NT2/D1 (cell line): ENCODE measurements around the gene ADIPOQ.
"Not testable (repeated sequence)": the region's sequence is repeated elsewhere in the genome, so short reads cannot be mapped to it uniquely, and the experiment has no call there.

Experiments
- DNase-seq: peaks from one replicate; pipeline ENCODE4 v3.0.0-alpha.2; 2011; ENCODE audit warnings: low read depth, low spot score
- H3K27me3 ChIP-seq: 2 replicates; pipeline ENCODE4 v1.6.0; 2011; ENCODE audit warnings: mild to moderate bottlenecking; ENCODE audit not compliant: insufficient read length, insufficient read depth
- H3K36me3 ChIP-seq: 2 replicates; pipeline ENCODE4 v1.6.1; 2011; ENCODE audit warnings: mild to moderate bottlenecking, low read length, mixed read lengths; ENCODE audit not compliant: insufficient read depth, insufficient read length
- H3K4me1 ChIP-seq: 2 replicates; pipeline ENCODE4 v1.5.1; 2011; ENCODE audit not compliant: insufficient read depth, insufficient read length
- H3K4me3 ChIP-seq: 2 replicates; pipeline ENCODE4 v1.5.1; 2011; ENCODE audit warnings: low read depth; ENCODE audit not compliant: insufficient read length
- H3K9ac ChIP-seq: 2 replicates; pipeline ENCODE4 v1.6.0; 2011; ENCODE audit warnings: low read depth; ENCODE audit not compliant: insufficient read length
- H3K9me3 ChIP-seq: 2 replicates; pipeline ENCODE4 v1.5.1; 2011; ENCODE audit warnings: mild to moderate bottlenecking, low read length; ENCODE audit not compliant: insufficient read depth
- SUZ12 ChIP-seq: IDR thresholded peaks from 2 replicates; pipeline ENCODE4 v1.6.1; 2011; ENCODE audit not compliant: insufficient read length, insufficient read depth; ENCODE audit errors: extremely low read depth
- YY1 ChIP-seq: IDR thresholded peaks from 2 replicates; pipeline ENCODE4 v1.6.1; 2011; ENCODE audit not compliant: insufficient read length, insufficient read depth
- ZNF274 ChIP-seq: IDR thresholded peaks from 2 replicates; pipeline ENCODE4 v1.6.1; 2011; ENCODE audit warnings: mild to moderate bottlenecking, low read depth, low read length

The ADIPOQ gene

DNA sequence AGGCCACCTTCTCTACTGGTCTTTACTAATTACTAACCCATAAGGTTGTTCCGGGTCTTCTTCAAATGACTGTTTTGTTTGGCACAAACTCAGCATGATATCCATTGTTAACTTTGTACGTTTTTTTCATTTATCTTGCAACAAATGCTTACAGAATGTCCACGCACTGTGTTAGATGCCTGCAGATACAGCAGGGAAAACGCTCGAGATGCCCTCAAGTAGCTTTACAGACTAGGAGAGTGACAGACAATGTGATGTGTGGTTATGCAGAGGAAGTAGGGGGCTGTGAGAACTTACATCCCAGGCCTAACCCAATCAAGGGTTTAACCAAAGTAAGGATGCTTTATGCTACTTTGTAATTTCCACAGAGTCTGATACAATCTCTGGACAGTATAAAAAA is 35.3 kb upstream of the ADIPOQ start:
- TF ChIP-seq ZNF274 (no peak), SUZ12 (no peak), YY1 (no peak)
- Histone ChIP-seq H3K36me3 (peaks cover 31% of the 10 kb centered on the region), H3K9me3 (peaks cover 5% of the 10 kb centered on the region; the same call in 1 of the 2 replicates), H3K4me3 (peak overlapping the region; percentile 95), H3K9ac (peak overlapping the region; percentile 99), H3K4me1 (peaks cover 2% of the 10 kb centered on the region), H3K27me3 (no peaks in the 10 kb centered on the region)
- no peak for DNase-seq

DNA sequence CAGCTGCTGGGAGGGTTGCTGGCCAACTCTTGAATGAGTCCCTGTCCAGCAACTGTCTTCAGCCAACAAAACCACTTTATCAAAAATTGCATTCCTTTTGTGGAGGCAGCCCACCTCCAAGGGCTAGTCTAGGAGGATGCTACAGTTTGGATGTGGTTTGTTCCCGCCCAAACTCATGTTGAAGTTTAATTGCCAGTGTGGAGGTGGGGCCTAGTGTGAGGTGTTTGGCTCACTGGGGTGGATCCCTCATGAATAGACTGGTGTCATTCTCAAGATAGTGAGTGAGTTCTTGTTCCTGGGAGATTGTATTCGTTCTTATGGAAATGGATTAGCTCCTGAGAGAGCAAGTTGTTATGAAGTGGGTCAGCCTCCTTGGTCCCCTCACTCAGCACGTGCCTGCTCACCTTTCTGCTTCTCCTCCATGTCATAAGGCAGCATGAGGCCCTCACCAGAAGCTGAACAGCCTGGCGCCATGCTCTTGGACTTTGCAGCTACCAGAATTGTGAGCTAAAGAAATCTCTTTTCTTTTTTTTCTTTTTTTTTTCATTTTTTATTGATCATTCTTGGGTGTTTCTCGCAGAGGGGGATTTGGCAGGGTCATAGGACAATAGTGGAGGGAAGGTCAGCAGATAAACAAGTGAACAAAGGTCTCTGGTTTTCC is 32.0 kb upstream of the ADIPOQ start:
- Histone ChIP-seq H3K36me3 (no peaks in the 10 kb centered on the region), H3K9ac (no peak overlapping the region), H3K27me3 (no peaks in the 10 kb centered on the region), H3K4me1 (peaks cover under 1% of the 10 kb centered on the region), H3K9me3 (peaks cover 10% of the 10 kb centered on the region; the same call in 1 of the 2 replicates), H3K4me3 (no peak overlapping the region)
- TF ChIP-seq SUZ12 (no peak), ZNF274 (no peak), YY1 (no peak)
- no peak for DNase-seq

DNA sequence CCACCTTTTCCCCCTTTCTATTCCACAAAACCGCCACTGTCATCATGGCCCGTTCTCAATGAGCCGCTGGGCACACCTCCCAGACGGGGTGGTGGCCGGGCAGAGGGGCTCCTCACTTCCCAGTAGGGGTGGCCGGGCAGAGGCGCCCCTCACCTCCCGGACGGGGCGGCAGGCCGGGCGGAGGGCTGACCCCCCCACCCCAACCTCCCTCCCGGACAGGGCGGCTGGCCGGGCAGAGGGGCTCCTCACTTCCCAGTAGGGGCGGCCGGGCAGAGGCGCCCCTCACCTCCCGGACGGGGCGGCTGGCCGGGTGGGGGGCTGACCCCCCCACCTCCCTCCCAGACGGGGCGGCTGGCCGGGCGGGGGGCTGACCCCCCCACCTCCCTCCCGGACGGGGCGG is 31.2 kb upstream of the ADIPOQ start:
- not testable (repeated sequence) for DNase-seq, H3K9ac ChIP-seq, H3K27me3 ChIP-seq, H3K9me3 ChIP-seq, H3K4me1 ChIP-seq, H3K4me3 ChIP-seq, H3K36me3 ChIP-seq

DNA sequence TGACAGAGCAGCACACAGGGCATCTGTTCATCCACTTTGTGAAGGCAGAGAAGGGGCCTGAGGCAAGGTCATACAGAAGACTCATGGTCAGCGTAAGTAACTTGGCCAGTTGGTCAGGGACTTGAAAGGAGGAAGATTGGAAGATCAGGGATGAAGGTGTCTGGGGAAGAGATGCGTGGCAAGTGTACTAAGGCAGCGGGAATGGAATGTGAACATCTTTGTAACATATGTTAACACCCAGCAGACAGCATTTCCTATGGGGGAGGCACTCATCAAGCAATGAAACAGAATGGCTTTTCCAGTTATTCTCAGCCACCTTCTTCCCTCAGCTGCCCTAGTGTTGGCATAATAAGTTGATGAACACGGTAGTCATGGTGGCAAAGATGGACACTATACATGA is 28.4 kb upstream of the ADIPOQ start:
- Histone ChIP-seq H3K36me3 (no peaks in the 10 kb centered on the region), H3K27me3 (no peaks in the 10 kb centered on the region), H3K9ac (no peak overlapping the region), H3K4me1 (peaks cover 5% of the 10 kb centered on the region), H3K9me3 (peaks cover 10% of the 10 kb centered on the region; the same call in 1 of the 2 replicates), H3K4me3 (no peak overlapping the region)
- no peak for TF ChIP-seq ZNF274
- no peak for TF ChIP-seq YY1
- TF ChIP-seq SUZ12, result no peak
- DNase-seq, result no peak

DNA sequence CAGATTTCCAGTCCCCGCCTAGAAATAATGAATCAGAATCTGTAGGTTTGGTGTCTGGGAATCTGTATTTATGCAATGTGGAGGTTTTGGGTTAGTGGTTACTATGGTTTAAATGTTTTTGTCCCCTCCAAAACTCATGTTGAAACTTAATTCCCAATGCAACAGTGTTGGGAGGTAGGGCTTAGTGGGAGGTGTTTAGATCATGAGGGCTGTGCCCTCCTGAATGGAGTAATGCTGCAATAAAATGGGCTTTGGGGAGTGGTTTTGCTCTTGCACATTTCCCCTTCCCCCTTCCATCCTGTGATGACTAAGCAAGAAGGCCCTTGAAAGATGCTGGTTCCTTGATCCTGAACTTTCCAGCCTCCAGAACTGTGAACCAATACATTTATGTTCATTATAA is 27.1 kb upstream of the ADIPOQ start:
- DNase-seq, result no peak
- H3K4me3 ChIP-seq, result no peak overlapping the region
- H3K9me3 ChIP-seq, result peaks cover 10% of the 10 kb centered on the region; the same call in 1 of the 2 replicates
- H3K4me1 ChIP-seq, result peaks cover 5% of the 10 kb centered on the region
- no peaks in the 10 kb centered on the region for H3K27me3 ChIP-seq
- H3K9ac ChIP-seq, result no peak overlapping the region
- TF ChIP-seq YY1, result no peak
- no peak for TF ChIP-seq ZNF274
- no peaks in the 10 kb centered on the region for H3K36me3 ChIP-seq

DNA sequence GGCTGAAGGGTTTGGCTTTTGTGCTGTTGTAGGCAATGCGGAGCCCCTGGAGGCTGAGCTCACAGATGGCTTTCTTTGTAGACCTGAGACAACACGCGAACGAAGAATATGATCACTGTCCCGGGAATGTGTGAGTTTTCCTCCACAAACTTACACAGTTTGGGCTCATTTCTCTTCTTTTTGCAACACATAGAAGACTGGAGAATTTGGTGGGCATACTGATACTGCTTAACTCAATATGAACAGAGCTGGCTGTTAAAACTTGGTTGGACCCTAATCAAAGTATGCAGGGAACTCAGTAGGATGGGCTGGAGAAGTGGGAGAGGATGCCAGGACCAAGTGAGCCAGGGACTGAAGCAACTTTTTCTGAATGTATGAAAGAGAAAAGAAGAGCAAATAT is 24.0 kb upstream of the ADIPOQ start:
- TF ChIP-seq YY1, result no peak
- DNase-seq, result no peak
- Histone ChIP-seq H3K9ac (peak overlapping the region; percentile 6), H3K27me3 (no peaks in the 10 kb centered on the region), H3K9me3 (no peaks in the 10 kb centered on the region), H3K4me3 (no peak overlapping the region), H3K36me3 (peaks cover 3% of the 10 kb centered on the region), H3K4me1 (peaks cover 5% of the 10 kb centered on the region)

DNA sequence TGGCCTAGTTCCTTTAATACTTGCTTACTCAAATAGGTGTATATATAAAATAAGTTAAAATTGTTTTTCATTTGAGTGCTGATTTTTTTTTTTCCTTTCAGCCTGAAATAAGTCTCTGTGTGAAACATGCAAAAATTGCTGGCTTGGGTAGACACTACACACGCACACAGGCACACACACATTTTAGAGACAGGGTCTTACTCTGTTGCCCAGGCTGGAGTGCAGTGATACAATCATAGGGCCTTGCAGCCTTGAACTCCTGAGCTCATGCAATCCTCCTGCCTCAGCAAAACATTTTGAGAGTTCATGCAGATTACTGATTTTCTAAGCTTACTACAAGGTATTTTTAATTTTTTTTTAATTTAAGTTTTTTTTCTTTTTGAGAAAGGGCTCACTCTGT is 23.6 kb upstream of the ADIPOQ start:
- Histone ChIP-seq H3K4me3 (no peak overlapping the region), H3K9ac (no peak overlapping the region), H3K27me3 (no peaks in the 10 kb centered on the region), H3K4me1 (peaks cover 5% of the 10 kb centered on the region), H3K36me3 (peaks cover 3% of the 10 kb centered on the region), H3K9me3 (no peaks in the 10 kb centered on the region)
- TF ChIP-seq ZNF274 (no peak), SUZ12 (no peak), YY1 (no peak)
- DNase-seq, result no peak
